DND-41 (cell line): ENCODE data around the gene SUPT20HL2.

Source experiments
- ATAC-seq: fragments of 200-7000 bp; cut with Tn5 transposase; 3 replicates; pipeline ENCODE4 v1.9.1; 2021; ENCODE audit warnings: low read depth; ENCODE audit not compliant: insufficient read depth
- DNase-seq: peaks from one replicate; pipeline ENCODE4 v3.0.0-alpha.2; 2020
- H2AFZ ChIP-seq: 2 replicates; pipeline ENCODE4 v1.6.0; 2012; ENCODE audit warnings: low read depth, low read length
- H3K27ac ChIP-seq: 2 replicates; pipeline ENCODE4 v1.5.1; 2012; ENCODE audit warnings: low read length, inconsistent platforms
- H3K27me3 ChIP-seq: fragments of 200-600 bp; sonication (generic); 2 replicates; pipeline ENCODE4 v1.6.0; 2012; ENCODE audit warnings: low read length, mild to moderate bottlenecking, inconsistent platforms; ENCODE audit not compliant: insufficient read depth, poor library complexity
- H3K36me3 ChIP-seq: 2 replicates; pipeline ENCODE4 v1.5.1; 2012; ENCODE audit warnings: low read length, inconsistent platforms; ENCODE audit not compliant: insufficient read depth
- H3K4me1 ChIP-seq: 2 replicates; pipeline ENCODE4 v1.5.1; 2012; ENCODE audit warnings: mild to moderate bottlenecking, low read length; ENCODE audit not compliant: insufficient read depth
- H3K4me2 ChIP-seq: 2 replicates; pipeline ENCODE4 v1.6.0; 2012; ENCODE audit warnings: mild to moderate bottlenecking, moderate library complexity, low read length, inconsistent platforms; ENCODE audit not compliant: insufficient read depth
- H3K4me3 ChIP-seq, 2 experiments: fragments of 200-600 bp in 1 of 2; shearing (Covaris generic) in 1 of 2; 2 replicates each; pipeline ENCODE4 v1.5.1; 2012 to 2016; ENCODE audit warnings: inconsistent platforms in 2 of 2, low read length in 2 of 2, mild to moderate bottlenecking in 2 of 2, low read depth in 1 of 2, moderate library complexity in 1 of 2
- H3K79me2 ChIP-seq: 2 replicates; pipeline ENCODE4 v1.6.0; 2012; ENCODE audit warnings: low read length, inconsistent platforms; ENCODE audit not compliant: insufficient read depth
- H3K9ac ChIP-seq: 2 replicates; pipeline ENCODE4 v1.6.0; 2012; ENCODE audit warnings: low read depth, mild to moderate bottlenecking, inconsistent platforms, low read length, moderate library complexity
- H3K9me3 ChIP-seq: 2 replicates; pipeline ENCODE4 v1.5.1; 2012; ENCODE audit warnings: low read length, moderate library complexity, mild to moderate bottlenecking, inconsistent platforms; ENCODE audit not compliant: insufficient read depth, severe bottlenecking
- H4K20me1 ChIP-seq: 2 replicates; pipeline ENCODE4 v1.6.0; 2012; ENCODE audit warnings: low read length; ENCODE audit not compliant: insufficient read depth
- CTCF ChIP-seq: IDR thresholded peaks from 2 replicates; pipeline ENCODE4 v1.5.1; 2012; ENCODE audit warnings: borderline replicate concordance, low read length, moderate library complexity, mild to moderate bottlenecking; ENCODE audit not compliant: poor library complexity, severe bottlenecking; ENCODE audit errors: extremely low read depth
- EZH2 ChIP-seq: IDR thresholded peaks from 3 replicates; pipeline ENCODE4 v1.6.1; 2012; ENCODE audit warnings: borderline replicate concordance, low read depth, mild to moderate bottlenecking, moderate library complexity, low read length, inconsistent platforms; ENCODE audit not compliant: severe bottlenecking

SUPT20HL2 gene

GRCh38 chrX:24334461-24334860 is 20.6 kb upstream of the SUPT20HL2 start:
- Histone ChIP-seq H3K4me3 (no peak overlapping the region), H3K4me1 (no peaks in the 10 kb centered on the region), H3K9me3 (no peaks in the 10 kb centered on the region), H2AFZ (no peak overlapping the region), H3K9ac (no peak overlapping the region), H3K27me3 (no peaks in the 10 kb centered on the region), H4K20me1 (no peaks in the 10 kb centered on the region), H3K79me2 (no peaks in the 10 kb centered on the region), H3K4me2 (no peak overlapping the region), H3K27ac (no peak overlapping the region), H3K36me3 (no peaks in the 10 kb centered on the region)
- TF ChIP-seq CTCF (no peak), EZH2 (no peak)
- DNase-seq (no peak), ATAC-seq (no peak)

GRCh38 chrX:24333371-24333770 is 19.5 kb upstream of the SUPT20HL2 start:
- Histone ChIP-seq H3K9me3 (no peaks in the 10 kb centered on the region), H3K4me2 (no peak overlapping the region), H3K27me3 (no peaks in the 10 kb centered on the region), H3K9ac (no peak overlapping the region), H3K27ac (no peak overlapping the region), H4K20me1 (no peaks in the 10 kb centered on the region), H3K4me1 (no peaks in the 10 kb centered on the region), H3K4me3 (no peak overlapping the region), H2AFZ (no peak overlapping the region), H3K79me2 (no peaks in the 10 kb centered on the region), H3K36me3 (no peaks in the 10 kb centered on the region)
- DNase-seq (no peak), ATAC-seq (no peak)
- TF ChIP-seq EZH2 (no peak), CTCF (no peak)

GRCh38 chrX:24332878-24333277 is 19.0 kb upstream of the SUPT20HL2 start:
- Histone ChIP-seq H3K36me3 (no peaks in the 10 kb centered on the region), H3K27me3 (no peaks in the 10 kb centered on the region), H4K20me1 (no peaks in the 10 kb centered on the region), H3K27ac (no peak overlapping the region), H3K4me3 (no peak overlapping the region), H2AFZ (no peak overlapping the region), H3K79me2 (no peaks in the 10 kb centered on the region), H3K4me1 (no peaks in the 10 kb centered on the region), H3K9ac (no peak overlapping the region), H3K9me3 (no peaks in the 10 kb centered on the region), H3K4me2 (no peak overlapping the region)
- DNase-seq (no peak), ATAC-seq (peak; percentile 52; the same call in 1 of the 3 replicates)
- TF ChIP-seq CTCF = no peak
- TF ChIP-seq EZH2 = no peak

GRCh38 chrX:24325231-24325630 is 11.4 kb upstream of the SUPT20HL2 start:
- Histone ChIP-seq H4K20me1 (no peaks in the 10 kb centered on the region), H3K79me2 (no peaks in the 10 kb centered on the region), H3K4me2 (no peak overlapping the region), H3K36me3 (no peaks in the 10 kb centered on the region), H3K27ac (no peak overlapping the region), H3K4me3 (no peak overlapping the region), H3K9ac (no peak overlapping the region), H3K9me3 (no peaks in the 10 kb centered on the region), H2AFZ (no peak overlapping the region), H3K4me1 (no peaks in the 10 kb centered on the region), H3K27me3 (no peaks in the 10 kb centered on the region)
- ATAC-seq (no peak), DNase-seq (no peak)
- no peak for TF ChIP-seq CTCF
- TF ChIP-seq EZH2 = no peak
